Embryonic facial prominence (tissue), 1 donor: ENCODE results near the gene RCAN1.
"Not testable (repeated sequence)": the region's sequence is repeated elsewhere in the genome, so short reads cannot be mapped to it uniquely, and the experiment has no call there.

Experiments used
- DNase-seq: peaks from one replicate; pipeline ENCODE4 v3.0.0-alpha.2; 2016; ENCODE audit errors: extremely low spot score

RCAN1 gene

GRCh38 chr21:34568801-34569200 is 46.1 kb downstream of the RCAN1 start:
- not testable (repeated sequence) for DNase-seq

DNA sequence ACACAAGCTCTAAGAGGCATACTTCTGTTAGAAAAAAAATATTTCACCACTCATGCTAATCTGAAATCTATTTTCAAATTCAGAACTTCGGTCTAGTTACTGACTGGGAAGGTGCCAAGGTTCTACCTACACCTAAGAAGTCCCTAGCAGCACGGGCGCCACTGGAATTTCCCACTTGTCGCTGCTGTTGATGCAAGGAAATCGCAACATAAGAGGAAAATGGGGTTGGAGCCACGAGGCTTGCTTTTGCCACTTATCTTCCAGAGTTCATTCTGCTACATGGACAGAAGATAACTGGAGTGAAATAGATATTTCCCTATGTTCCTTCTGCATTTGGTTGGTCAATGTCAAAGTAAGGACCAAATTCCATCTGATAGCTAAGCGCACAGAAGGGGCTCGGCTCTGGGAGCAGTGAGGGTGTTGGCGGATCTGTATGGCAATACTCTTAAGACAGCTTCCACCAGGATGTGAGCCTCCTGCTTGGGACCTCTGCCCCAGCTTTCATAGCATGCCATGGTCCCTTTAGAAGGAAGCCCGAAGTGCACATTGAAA is 47.2 kb downstream of the RCAN1 start:
- no peak for DNase-seq

- DNase-seq = no peak
Observed at GRCh38 chr21:34565238-34565637, 49.7 kb downstream of the RCAN1 start.

GRCh38 chr21:34563370-34563769 is 51.5 kb downstream of the RCAN1 start:
- not testable (repeated sequence) for DNase-seq

- no peak for DNase-seq
Observed at GRCh38 chr21:34561806-34562205, 53.1 kb downstream of the RCAN1 start.

DNA sequence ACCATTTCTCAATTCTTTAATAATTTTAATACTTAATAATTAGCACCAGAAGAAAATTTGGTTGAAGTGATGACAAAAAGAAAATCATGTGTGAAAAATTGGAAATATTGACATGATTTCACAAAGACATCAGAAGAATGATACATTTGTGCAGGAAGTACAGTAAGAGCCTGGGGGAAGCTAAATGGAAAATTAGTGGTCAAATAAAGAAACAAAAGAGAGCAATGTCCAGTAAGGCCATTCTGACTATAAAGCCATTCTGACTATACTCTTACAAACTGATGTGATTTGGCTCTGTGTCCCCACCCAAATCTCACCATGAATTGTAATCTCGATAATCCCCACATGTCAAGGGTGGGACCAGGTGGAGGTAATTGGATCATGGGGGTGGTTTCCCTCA is 54.3 kb downstream of the RCAN1 start:
- no peak for DNase-seq

GRCh38 chr21:34560021-34560420 is 54.9 kb downstream of the RCAN1 start:
- DNase-seq = no peak

GRCh38 chr21:34559089-34559631 is 55.8 kb downstream of the RCAN1 start:
- no peak for DNase-seq

DNA sequence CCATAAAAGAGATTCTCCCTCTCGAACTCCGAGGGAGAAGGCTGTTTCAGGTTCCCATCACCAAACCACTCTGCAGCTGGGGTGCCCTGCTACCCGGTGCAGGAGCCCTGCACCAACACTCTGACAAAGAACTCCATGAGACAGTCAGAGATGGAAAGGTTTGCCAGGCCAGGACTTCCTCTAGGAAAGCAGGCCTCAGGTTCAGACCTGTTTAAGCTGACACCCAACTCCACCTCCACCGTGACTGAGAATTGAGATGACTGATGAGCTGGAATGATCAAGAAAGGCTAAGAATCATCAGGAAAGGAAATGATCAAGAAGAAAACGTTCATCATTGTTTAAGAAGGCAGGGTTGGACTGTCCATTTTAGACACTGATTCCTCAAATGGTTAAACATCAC is 56.7 kb downstream of the RCAN1 start:
- DNase-seq = no peak

DNA sequence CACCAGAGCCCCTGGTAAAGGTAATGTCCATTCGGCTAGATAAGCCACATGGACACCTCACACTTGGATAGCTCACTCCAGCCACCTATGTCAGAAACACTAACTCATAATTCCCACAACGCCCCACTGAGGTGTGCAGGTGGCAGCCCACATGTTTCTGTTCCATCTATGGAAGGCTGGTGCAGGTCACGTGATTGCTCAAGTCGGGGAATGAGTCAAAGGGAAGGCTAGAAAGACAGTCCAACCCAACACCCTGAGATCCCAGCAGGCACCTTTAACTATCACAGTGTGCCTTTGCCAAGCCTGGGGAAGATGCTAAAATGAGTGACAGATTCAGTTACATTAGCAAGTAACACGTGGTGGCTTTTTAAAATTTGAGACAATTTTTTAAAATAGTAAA is 57.7 kb downstream of the RCAN1 start:
- no peak for DNase-seq

- DNase-seq = not testable (repeated sequence)
Observed at GRCh38 chr21:34554670-34555069, 60.2 kb downstream of the RCAN1 start.

DNA sequence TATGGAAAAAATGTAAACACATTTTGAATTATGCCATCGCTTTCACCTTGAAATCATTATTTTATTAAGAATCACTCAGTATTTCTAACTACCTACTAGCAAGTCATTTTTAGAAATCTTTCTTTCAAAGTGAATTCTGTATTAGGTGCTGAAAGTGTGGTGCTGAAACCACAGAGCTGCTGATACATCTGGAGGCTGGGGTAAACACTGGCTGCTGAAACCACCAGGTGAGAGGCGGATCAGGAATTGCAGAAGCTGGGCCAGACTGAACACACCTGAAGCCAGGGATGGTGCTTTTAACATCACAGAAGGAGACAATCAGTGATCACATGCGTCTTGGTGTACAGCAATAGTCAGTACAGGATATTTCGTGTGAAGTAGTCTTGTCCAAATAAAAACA is 60.7 kb downstream of the RCAN1 start:
- DNase-seq = no peak

GRCh38 chr21:34553151-34553952 is 61.6 kb downstream of the RCAN1 start:
- no peak for DNase-seq

DNA sequence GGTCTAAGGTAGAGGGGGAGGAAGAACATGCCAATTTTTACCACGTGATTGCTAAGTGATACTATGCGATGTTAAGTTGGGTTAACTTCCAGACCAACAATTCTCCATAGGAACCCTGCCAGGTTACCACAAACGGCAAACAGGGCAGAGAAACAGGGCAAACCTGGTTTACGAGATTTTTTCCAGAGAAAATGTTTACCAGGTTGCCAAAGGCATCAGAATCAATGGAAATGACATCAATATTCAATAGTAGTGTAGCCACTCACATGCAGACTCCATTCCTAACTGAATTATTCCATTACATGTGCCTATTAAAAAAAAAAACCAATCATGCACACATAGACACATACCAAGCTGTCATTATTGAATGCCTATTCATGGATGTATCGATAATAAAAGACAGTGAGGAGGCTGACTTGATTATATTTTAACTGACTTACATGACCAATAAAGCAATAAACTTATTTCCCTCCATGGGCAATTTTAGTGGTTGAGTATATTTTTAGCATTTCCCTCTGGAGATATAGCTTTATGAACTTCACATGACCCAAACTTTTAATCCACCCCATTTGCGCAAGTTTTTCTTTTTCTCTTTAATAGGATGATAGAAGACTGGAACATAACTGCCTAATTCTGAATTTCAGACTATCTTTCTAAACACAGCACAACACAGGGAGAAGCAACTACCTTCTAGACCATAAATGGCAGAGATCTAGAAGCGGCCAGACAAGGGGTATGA is 62.4 kb downstream of the RCAN1 start:
- DNase-seq = no peak

DNA sequence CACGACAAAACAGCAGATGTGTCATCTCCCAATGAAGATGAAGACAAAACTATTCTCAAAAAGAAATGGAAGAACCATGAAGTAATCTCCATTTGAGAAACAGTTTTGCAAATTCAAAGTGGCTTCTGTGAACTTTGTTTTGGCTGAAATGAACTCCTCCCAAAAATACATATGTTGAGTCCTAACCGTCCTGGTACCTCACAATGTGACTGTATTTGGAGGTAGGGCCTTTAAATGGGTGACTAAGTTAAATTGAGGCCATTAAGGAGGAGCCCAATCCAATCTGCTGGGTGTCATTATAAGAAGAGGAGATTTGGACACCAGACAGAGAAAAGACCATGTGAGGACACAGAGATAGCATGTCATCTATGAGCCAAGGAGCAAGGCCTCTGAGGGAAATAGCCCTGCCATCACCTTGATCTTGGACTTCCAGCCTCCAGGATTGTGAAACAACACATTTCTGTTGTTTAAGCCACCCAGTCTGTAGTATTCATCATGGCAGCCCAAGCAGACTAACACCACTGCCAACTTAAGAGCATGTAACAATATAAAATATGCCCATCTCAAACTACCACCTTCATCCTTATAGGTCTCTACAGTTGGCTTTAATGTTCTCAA is 64.6 kb downstream of the RCAN1 start:
- DNase-seq = no peak

- no peak for DNase-seq
Observed at GRCh38 chr21:34548781-34549376, 66.0 kb downstream of the RCAN1 start.

DNA sequence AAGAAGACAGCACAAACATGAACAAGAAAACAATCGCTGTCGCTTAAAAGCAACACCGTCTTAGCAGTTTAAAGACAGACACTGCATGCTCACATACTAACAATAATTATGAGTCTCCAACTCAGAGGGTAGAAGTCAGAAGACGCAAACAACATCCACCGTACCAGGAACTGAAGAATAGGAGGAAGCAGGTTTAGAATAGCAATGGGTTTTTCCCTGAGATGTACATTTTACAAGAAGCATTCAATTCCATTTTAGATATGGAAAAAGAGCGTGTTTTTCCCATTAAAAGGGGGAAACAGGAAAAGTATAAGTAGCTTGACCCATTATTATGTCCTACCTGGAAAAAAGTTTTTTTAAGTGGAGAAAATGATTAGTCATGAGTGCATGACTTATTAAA is 68.4 kb downstream of the RCAN1 start:
- no peak for DNase-seq

- no peak for DNase-seq
Observed at GRCh38 chr21:34545079-34545884, 69.6 kb downstream of the RCAN1 start.

GRCh38 chr21:34544032-34544496 is 70.8 kb downstream of the RCAN1 start:
- no peak for DNase-seq

- DNase-seq = no peak
Observed at GRCh38 chr21:34543017-34543416, 71.9 kb downstream of the RCAN1 start.

- DNase-seq = no peak
Observed at GRCh38 chr21:34540206-34540605, 74.7 kb downstream of the RCAN1 start.
